ENCODE results near the gene MOXD1. TPM values are rescaled to one million over a fixed set of nuclear protein-coding genes. Genes with fewer than 3 reads are reported as not detected.

Gene MOXD1
- polyA plus RNA-seq, 1 donor from 2014 or later: 14.7 TPM

DNA sequence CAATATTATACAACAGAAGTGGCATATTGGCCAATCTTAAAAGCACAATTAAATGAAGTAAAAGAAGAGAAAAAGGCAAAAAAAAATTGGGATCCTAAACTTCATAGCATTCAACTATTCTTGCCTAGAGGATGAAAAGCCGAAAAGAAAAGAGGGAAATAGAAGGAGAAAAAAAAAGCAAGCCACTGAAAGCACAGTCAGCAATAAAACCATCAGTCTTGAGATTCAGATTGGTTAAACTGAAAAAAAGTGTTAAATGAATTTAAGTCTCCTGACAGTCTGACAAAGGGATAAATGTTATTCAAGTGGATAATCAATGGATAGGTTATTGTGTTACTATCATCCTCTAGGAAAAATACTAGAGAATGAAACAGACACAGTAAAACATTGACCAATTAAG, 19.9 kb downstream of the MOXD1 start:
- Histone ChIP-seq H3F3A (ENCODE audit: insufficient read depth, low read length, poor library complexity, severe bottlenecking) (no peaks in the 10 kb centered on the region), H3K27ac (ENCODE audit: low read length) (no peak overlapping the region), H3K36me3 (ENCODE audit: insufficient read depth, low read length) (no peaks in the 10 kb centered on the region), H3K4me3 (ENCODE audit: low read length) (no peak overlapping the region), H3K79me2 (replicated peaks; ENCODE audit: insufficient read depth, low read length) (no peaks in the 10 kb centered on the region), H3K9me2 (ENCODE audit: insufficient read depth, low read length) (no peaks in the 10 kb centered on the region), H2AFZ (ENCODE audit: low read depth, low read length) (no peak overlapping the region), H3K9ac (ENCODE audit: low read length) (no peak overlapping the region), H3K27me3 (ENCODE audit: insufficient read depth, low read depth, low read length) (no peaks in the 10 kb centered on the region), H4K20me1 (ENCODE audit: insufficient read depth) (no peaks in the 10 kb centered on the region), H3K9me3 (ENCODE audit: low read length) (no peaks in the 10 kb centered on the region), H3K4me2 (ENCODE audit: low read length) (no peak overlapping the region)
- TF ChIP-seq EP300 (conservative IDR thresholded peaks at IDR 0.05; ENCODE audit: poor library complexity, severe bottlenecking) (no peak), POLR2AphosphoS5 (IDR thresholded peaks at IDR 0.05) (no peak), MXI1 (conservative IDR thresholded peaks at IDR 0.05; ENCODE audit: poor library complexity, severe bottlenecking) (no peak), CTCF (IDR thresholded peaks at IDR 0.05; ENCODE audit: poor library complexity, severe bottlenecking) (no peak), SMC3 (conservative IDR thresholded peaks at IDR 0.05; ENCODE audit: poor library complexity) (no peak), EZH2 (IDR thresholded peaks at IDR 0.05; ENCODE audit: borderline replicate concordance, insufficient read depth, low read length, poor library complexity, severe bottlenecking) (no peak), RAD21 (conservative IDR thresholded peaks at IDR 0.05) (no peak), TAF1 (IDR thresholded peaks at IDR 0.05; ENCODE audit: low read depth) (no peak)
- TF ChIP-seq, protein P1, sequence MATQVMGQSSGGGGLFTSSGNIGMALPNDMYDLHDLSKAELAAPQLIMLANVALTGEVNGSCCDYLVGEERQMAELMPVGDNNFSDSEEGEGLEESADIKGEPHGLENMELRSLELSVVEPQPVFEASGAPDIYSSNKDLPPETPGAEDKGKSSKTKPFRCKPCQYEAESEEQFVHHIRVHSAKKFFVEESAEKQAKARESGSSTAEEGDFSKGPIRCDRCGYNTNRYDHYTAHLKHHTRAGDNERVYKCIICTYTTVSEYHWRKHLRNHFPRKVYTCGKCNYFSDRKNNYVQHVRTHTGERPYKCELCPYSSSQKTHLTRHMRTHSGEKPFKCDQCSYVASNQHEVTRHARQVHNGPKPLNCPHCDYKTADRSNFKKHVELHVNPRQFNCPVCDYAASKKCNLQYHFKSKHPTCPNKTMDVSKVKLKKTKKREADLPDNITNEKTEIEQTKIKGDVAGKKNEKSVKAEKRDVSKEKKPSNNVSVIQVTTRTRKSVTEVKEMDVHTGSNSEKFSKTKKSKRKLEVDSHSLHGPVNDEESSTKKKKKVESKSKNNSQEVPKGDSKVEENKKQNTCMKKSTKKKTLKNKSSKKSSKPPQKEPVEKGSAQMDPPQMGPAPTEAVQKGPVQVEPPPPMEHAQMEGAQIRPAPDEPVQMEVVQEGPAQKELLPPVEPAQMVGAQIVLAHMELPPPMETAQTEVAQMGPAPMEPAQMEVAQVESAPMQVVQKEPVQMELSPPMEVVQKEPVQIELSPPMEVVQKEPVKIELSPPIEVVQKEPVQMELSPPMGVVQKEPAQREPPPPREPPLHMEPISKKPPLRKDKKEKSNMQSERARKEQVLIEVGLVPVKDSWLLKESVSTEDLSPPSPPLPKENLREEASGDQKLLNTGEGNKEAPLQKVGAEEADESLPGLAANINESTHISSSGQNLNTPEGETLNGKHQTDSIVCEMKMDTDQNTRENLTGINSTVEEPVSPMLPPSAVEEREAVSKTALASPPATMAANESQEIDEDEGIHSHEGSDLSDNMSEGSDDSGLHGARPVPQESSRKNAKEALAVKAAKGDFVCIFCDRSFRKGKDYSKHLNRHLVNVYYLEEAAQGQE (IDR thresholded peaks at IDR 0.05; ENCODE audit: borderline replicate concordance): no peak

- H3K4me3 ChIP-seq (ENCODE audit: low read length): no peak overlapping the region
- no peak overlapping the region for H3K4me2 ChIP-seq (ENCODE audit: low read length)
- no peak overlapping the region for H3K27ac ChIP-seq (ENCODE audit: low read length)
- H3K79me2 ChIP-seq (replicated peaks; ENCODE audit: insufficient read depth, low read length): no peaks in the 10 kb centered on the region
- H3K9me2 ChIP-seq (ENCODE audit: insufficient read depth, low read length): no peaks in the 10 kb centered on the region
- TF ChIP-seq, protein P1 (IDR thresholded peaks at IDR 0.05; ENCODE audit: borderline replicate concordance): no peak
- TF ChIP-seq POLR2AphosphoS5 (IDR thresholded peaks at IDR 0.05): no peak
- TF ChIP-seq RAD21 (conservative IDR thresholded peaks at IDR 0.05): no peak
- TF ChIP-seq TAF1 (IDR thresholded peaks at IDR 0.05; ENCODE audit: low read depth): no peak
- no peak for TF ChIP-seq CTCF (IDR thresholded peaks at IDR 0.05; ENCODE audit: poor library complexity, severe bottlenecking)
- TF ChIP-seq MXI1 (conservative IDR thresholded peaks at IDR 0.05; ENCODE audit: poor library complexity, severe bottlenecking): no peak
- no peak for TF ChIP-seq EP300 (conservative IDR thresholded peaks at IDR 0.05; ENCODE audit: poor library complexity, severe bottlenecking)
- TF ChIP-seq EZH2 (IDR thresholded peaks at IDR 0.05; ENCODE audit: borderline replicate concordance, insufficient read depth, low read length, poor library complexity, severe bottlenecking): no peak
- TF ChIP-seq SMC3 (conservative IDR thresholded peaks at IDR 0.05; ENCODE audit: poor library complexity): no peak
- no peaks in the 10 kb centered on the region for H4K20me1 ChIP-seq (ENCODE audit: insufficient read depth)
- H3K27me3 ChIP-seq (ENCODE audit: insufficient read depth, low read depth, low read length): no peaks in the 10 kb centered on the region
- no peaks in the 10 kb centered on the region for H3K9me3 ChIP-seq (ENCODE audit: low read length)
- H2AFZ ChIP-seq (ENCODE audit: low read depth, low read length): no peak overlapping the region
- H3K9ac ChIP-seq (ENCODE audit: low read length): no peak overlapping the region
- H3K36me3 ChIP-seq (ENCODE audit: insufficient read depth, low read length): no peaks in the 10 kb centered on the region
- no peaks in the 10 kb centered on the region for H3F3A ChIP-seq (ENCODE audit: insufficient read depth, low read length, poor library complexity, severe bottlenecking)
These were observed 20.8 kb downstream of the MOXD1 start for GRCh38 chr6:132380358-132381029.
